A549 (cell line): ENCODE data around the gene KSR1.

Experiments used
- CHD2 ChIP-seq: fragments of 150-350 bp; IDR thresholded peaks from 2 replicates; pipeline ENCODE4 v1.6.1; 2014; ENCODE audit warnings: low read length; ENCODE audit not compliant: partially characterized antibody
- ELK1 ChIP-seq: fragments of 150-350 bp; IDR thresholded peaks from 2 replicates; pipeline ENCODE4 v1.6.1; 2014; ENCODE audit warnings: low read depth, mild to moderate bottlenecking, low read length
- MAZ ChIP-seq: fragments of 150-350 bp; IDR thresholded peaks from 2 replicates; pipeline ENCODE4 v1.6.1; 2014; ENCODE audit warnings: antibody characterized with exemption, low read depth, low read length, borderline replicate concordance
- RFX5 ChIP-seq: fragments of 450-650 bp; IDR thresholded peaks from 2 replicates; pipeline ENCODE4 v1.7.1; 2014; ENCODE audit warnings: antibody characterized with exemption, mild to moderate bottlenecking, moderate library complexity
- TF ChIP-seq, protein P1 (sequence below): fragments of >200 bp; sonication (Bioruptor Twin); formaldehyde crosslinking; IDR thresholded peaks from 3 replicates; pipeline ENCODE4 v1.5.1; 2016

DNA sequence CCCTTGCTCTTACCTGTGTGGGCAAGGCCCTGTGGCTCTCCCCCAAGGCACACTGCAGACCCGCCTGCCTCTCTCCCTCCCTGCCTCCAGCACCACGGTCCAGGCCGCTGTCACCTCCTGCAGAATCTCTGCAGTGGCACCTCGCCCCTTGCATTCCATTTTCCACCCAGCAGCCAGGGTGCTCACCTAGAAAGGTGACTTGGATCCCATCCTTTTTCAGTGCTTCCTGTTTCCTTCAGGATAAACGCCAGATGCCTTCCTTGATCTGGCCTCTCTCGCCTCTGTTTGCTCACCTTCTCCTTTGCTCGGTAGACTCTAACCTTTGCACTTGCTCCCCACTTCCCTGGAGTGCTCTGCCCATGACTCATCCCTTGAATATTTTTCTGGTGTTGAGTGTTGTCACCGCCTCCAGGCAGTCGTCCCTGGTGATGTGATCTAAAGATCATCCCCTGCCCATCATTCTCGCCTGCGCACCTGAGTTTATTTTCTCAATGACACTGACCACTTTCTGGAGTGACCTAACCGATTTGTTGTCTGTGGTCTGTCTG, 95.5 kb downstream of the KSR1 start:
- TF ChIP-seq MAZ (no peak), CHD2 (no peak), ELK1 (no peak), RFX5 (no peak)
- TF ChIP-seq, protein P1, sequence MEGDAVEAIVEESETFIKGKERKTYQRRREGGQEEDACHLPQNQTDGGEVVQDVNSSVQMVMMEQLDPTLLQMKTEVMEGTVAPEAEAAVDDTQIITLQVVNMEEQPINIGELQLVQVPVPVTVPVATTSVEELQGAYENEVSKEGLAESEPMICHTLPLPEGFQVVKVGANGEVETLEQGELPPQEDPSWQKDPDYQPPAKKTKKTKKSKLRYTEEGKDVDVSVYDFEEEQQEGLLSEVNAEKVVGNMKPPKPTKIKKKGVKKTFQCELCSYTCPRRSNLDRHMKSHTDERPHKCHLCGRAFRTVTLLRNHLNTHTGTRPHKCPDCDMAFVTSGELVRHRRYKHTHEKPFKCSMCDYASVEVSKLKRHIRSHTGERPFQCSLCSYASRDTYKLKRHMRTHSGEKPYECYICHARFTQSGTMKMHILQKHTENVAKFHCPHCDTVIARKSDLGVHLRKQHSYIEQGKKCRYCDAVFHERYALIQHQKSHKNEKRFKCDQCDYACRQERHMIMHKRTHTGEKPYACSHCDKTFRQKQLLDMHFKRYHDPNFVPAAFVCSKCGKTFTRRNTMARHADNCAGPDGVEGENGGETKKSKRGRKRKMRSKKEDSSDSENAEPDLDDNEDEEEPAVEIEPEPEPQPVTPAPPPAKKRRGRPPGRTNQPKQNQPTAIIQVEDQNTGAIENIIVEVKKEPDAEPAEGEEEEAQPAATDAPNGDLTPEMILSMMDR = 0 out of 3 replicates have a peak, but pooled peaks have one; percentile 5
